Neural cell (in vitro differentiated cells): ENCODE measurements around the gene CDH12.

Experiments used
- CTCF ChIP-seq: fragments of 450-650 bp; IDR thresholded peaks from 2 replicates; pipeline ENCODE4 v1.5.1; 2014; ENCODE audit warnings: antibody characterized with exemption, mild to moderate bottlenecking, moderate library complexity; ENCODE audit not compliant: poor library complexity, severe bottlenecking
- EP300 ChIP-seq: fragments of 450-650 bp; conservative IDR thresholded peaks from 2 replicates; pipeline ENCODE4 v1.6.1; 2014; ENCODE audit warnings: antibody characterized with exemption, mild to moderate bottlenecking, moderate library complexity; ENCODE audit not compliant: poor library complexity, severe bottlenecking
- MXI1 ChIP-seq: fragments of 450-650 bp; conservative IDR thresholded peaks from 2 replicates; pipeline ENCODE4 v1.6.1; 2014; ENCODE audit warnings: antibody characterized with exemption, mild to moderate bottlenecking; ENCODE audit not compliant: poor library complexity, severe bottlenecking
- POLR2AphosphoS5 ChIP-seq: IDR thresholded peaks from 2 replicates; pipeline ENCODE4 v1.6.1; 2012
- RAD21 ChIP-seq: fragments of 450-650 bp; conservative IDR thresholded peaks from 2 replicates; pipeline ENCODE4 v1.6.1; 2014; ENCODE audit warnings: antibody characterized with exemption, mild to moderate bottlenecking, moderate library complexity
- TAF1 ChIP-seq: IDR thresholded peaks from 2 replicates; pipeline ENCODE4 v1.6.1; 2012; ENCODE audit warnings: low read depth

DNA sequence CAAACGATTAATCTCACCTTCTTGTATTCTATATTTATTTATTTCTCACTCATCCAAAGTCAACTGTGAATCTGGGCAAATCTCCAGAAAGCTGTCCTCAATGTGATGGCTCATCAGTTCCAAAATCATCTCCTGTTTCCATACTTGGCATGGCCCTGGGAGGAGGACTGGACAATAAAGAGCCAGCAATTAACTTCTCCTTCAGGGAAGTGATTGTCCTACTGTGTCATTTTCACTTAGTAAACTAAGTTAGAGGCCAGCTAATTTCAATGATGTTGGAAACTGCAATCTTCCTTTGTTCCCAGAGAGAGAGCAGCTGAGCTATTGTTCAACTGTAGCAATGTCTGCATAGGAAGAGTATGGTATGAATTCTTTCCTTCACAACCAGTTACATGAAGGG, 17.5 kb downstream of the CDH12 start:
- TF ChIP-seq CTCF (no peak), TAF1 (no peak), EP300 (no peak), POLR2AphosphoS5 (no peak), RAD21 (no peak), MXI1 (no peak)
